Measurements from ENCODE around the gene FARP2. TPM values are rescaled to one million over a fixed set of nuclear protein-coding genes. Genes with fewer than 3 reads are reported as not detected.
A peak's percentile ranks its signal among the peaks of the same experiment; 100 is the strongest.
"Not testable (repeated sequence)": the region's sequence is repeated elsewhere in the genome, so short reads cannot be mapped to it uniquely, and the experiment has no call there.

The FARP2 gene
- 10 to 100 TPM; 24.0 to 32.8 TPM for total RNA-seq

GRCh38 chr2:241355983-241356870 lies at the start of gene FARP2:
FARP2 (plus strand) TSS chr2:241356285; CDS start chr2:241373108, 16,823 bp downstream.
- H3K27ac Mint-ChIP-seq: peak within 1 kb of the TSS; percentile 65 to 69
- H3K9me3 Mint-ChIP-seq: no peaks in the 10 kb centered on the region
- no peaks in the 10 kb centered on the region for H3K36me3 Mint-ChIP-seq
- ATAC-seq: peak; percentile 90 to 92
- peak; percentile 93 to 97 for DNase-seq (ENCODE audit: low spot score in 2 of 2)

- peaks cover 0 to 12% of the 10 kb centered on the region in 2 donors for H3K36me3 Mint-ChIP-seq
- ATAC-seq (no peak), DNase-seq (ENCODE audit: low spot score in 2 of 2) (no peak)
- H3K27ac Mint-ChIP-seq: no peak overlapping the region
- no peaks in the 10 kb centered on the region for H3K9me3 Mint-ChIP-seq
Observed at GRCh38 chr2:241307055-241307454, 49.0 kb upstream of the FARP2 start.

GRCh38 chr2:241308267-241308666 lies 47.8 kb upstream of the FARP2 start:
- H3K9me3 Mint-ChIP-seq: no peaks in the 10 kb centered on the region
- peak overlapping the region in 1 of 2 donors; percentile 5 for H3K27ac Mint-ChIP-seq
- ATAC-seq (no peak), DNase-seq (ENCODE audit: low spot score in 2 of 2) (no peak)
- H3K36me3 Mint-ChIP-seq: peaks cover 0 to 12% of the 10 kb centered on the region in 2 donors

- Mint-ChIP-seq H3K27ac (peak overlapping the region; percentile 20 to 33), H3K9me3 (no peaks in the 10 kb centered on the region), H3K36me3 (peaks cover 0 to 12% of the 10 kb centered on the region in 2 donors)
- DNase-seq (ENCODE audit: low spot score in 2 of 2): no peak
- no peak for ATAC-seq
Observed at GRCh38 chr2:241308832-241309500, 47.1 kb upstream of the FARP2 start.

GRCh38 chr2:241309684-241310117 lies 46.4 kb upstream of the FARP2 start:
- DNase-seq (ENCODE audit: low spot score in 2 of 2) (peak; percentile 63 to 66), ATAC-seq (peak; percentile 93)
- no peaks in the 10 kb centered on the region for H3K9me3 Mint-ChIP-seq
- peak overlapping the region; percentile 20 to 94 for H3K27ac Mint-ChIP-seq
- H3K36me3 Mint-ChIP-seq: peaks cover 0 to 12% of the 10 kb centered on the region in 2 donors

- DNase-seq (ENCODE audit: low spot score in 2 of 2): no peak
- no peaks in the 10 kb centered on the region for H3K9me3 Mint-ChIP-seq
- no peak for ATAC-seq
- peaks cover 6 to 12% of the 10 kb centered on the region in 2 donors for H3K36me3 Mint-ChIP-seq
- H3K27ac Mint-ChIP-seq: peak overlapping the region; percentile 12 to 17
Observed at GRCh38 chr2:241310917-241311566, 45.0 kb upstream of the FARP2 start.

- no peak for ATAC-seq
- Mint-ChIP-seq H3K36me3 (peaks cover 16 to 19% of the 10 kb centered on the region in 2 donors), H3K27ac (no peak overlapping the region), H3K9me3 (no peaks in the 10 kb centered on the region)
- no peak for DNase-seq (ENCODE audit: low spot score in 2 of 2)
Observed at GRCh38 chr2:241312082-241312481, 44.0 kb upstream of the FARP2 start.

GRCh38 chr2:241313543-241314095 lies 42.5 kb upstream of the FARP2 start:
- H3K36me3 Mint-ChIP-seq: peaks cover 28 to 29% of the 10 kb centered on the region in 2 donors

GRCh38 chr2:241314226-241315092 lies 41.6 kb upstream of the FARP2 start:
- peak overlapping the region; percentile 81 to 99 for H3K27ac Mint-ChIP-seq
- H3K36me3 Mint-ChIP-seq: peaks cover 22 to 29% of the 10 kb centered on the region in 2 donors
- DNase-seq (ENCODE audit: low spot score in 2 of 2): no peak
- no peaks in the 10 kb centered on the region for H3K9me3 Mint-ChIP-seq
- no peak for ATAC-seq

More at GRCh38 chr2:241313543-241314095, 42.5 kb upstream of the FARP2 start:
- ATAC-seq (no peak), DNase-seq (ENCODE audit: low spot score in 2 of 2) (no peak)
- no peaks in the 10 kb centered on the region for H3K9me3 Mint-ChIP-seq
- peak overlapping the region in 1 of 2 donors; percentile 41 for H3K27ac Mint-ChIP-seq

- Mint-ChIP-seq H3K9me3 (no peaks in the 10 kb centered on the region), H3K36me3 (peaks cover 27 to 29% of the 10 kb centered on the region in 2 donors), H3K27ac (peak within 1 kb of the TSS; percentile 99 to 100)
- DNase-seq (ENCODE audit: low spot score in 2 of 2) (peak; percentile 100), ATAC-seq (peak; percentile 84 to 85)
Observed at GRCh38 chr2:241315093-241315878, 40.8 kb upstream of the FARP2 start, which contains the start of gene HDLBP. HDLBP (minus strand) TSS chr2:241315672; CDS start chr2:241266869, 48,803 bp downstream.

GRCh38 chr2:241315879-241316631 lies 40.0 kb upstream of the FARP2 start, which contains the start of gene SEPTIN2:
SEPTIN2 (plus strand) TSS chr2:241315925; CDS start chr2:241324233, 8,308 bp downstream.
- ATAC-seq (peak; percentile 15 to 55), DNase-seq (ENCODE audit: low spot score in 2 of 2) (peak; percentile 74 to 76)
- H3K36me3 Mint-ChIP-seq: peaks cover 28 to 29% of the 10 kb centered on the region in 2 donors
- H3K9me3 Mint-ChIP-seq: no peaks in the 10 kb centered on the region
- peak within 1 kb of the TSS; percentile 99 to 100 for H3K27ac Mint-ChIP-seq

- H3K36me3 Mint-ChIP-seq: peaks cover 28 to 29% of the 10 kb centered on the region in 2 donors
- no peak for DNase-seq (ENCODE audit: low spot score in 2 of 2)
- ATAC-seq: no peak
- peak overlapping the region; percentile 92 to 99 for H3K27ac Mint-ChIP-seq
- no peaks in the 10 kb centered on the region for H3K9me3 Mint-ChIP-seq
Observed at GRCh38 chr2:241316825-241317224, 39.3 kb upstream of the FARP2 start.

- ATAC-seq (no peak), DNase-seq (ENCODE audit: low spot score in 2 of 2) (no peak)
- H3K36me3 Mint-ChIP-seq: peaks cover 28 to 29% of the 10 kb centered on the region in 2 donors
- no peaks in the 10 kb centered on the region for H3K9me3 Mint-ChIP-seq
- H3K27ac Mint-ChIP-seq: peak overlapping the region in 1 of 2 donors; percentile 99
Observed at GRCh38 chr2:241317391-241317790, 38.7 kb upstream of the FARP2 start.

- not testable (repeated sequence) for H3K27ac Mint-ChIP-seq; H3K9me3 Mint-ChIP-seq; DNase-seq (ENCODE audit: low spot score in 2 of 2); ATAC-seq
- H3K36me3 Mint-ChIP-seq: peaks cover 29% of the 10 kb centered on the region in 2 donors
Observed at GRCh38 chr2:241318830-241319229, 37.3 kb upstream of the FARP2 start.

Measured in activated naive CD4-positive, alpha-beta T cell treated with anti-CD3 and anti-CD28 coated beads, Interleukin-2, amount 50 U/mL, for 72 hours (primary cell).